Non-pigmented ciliary epithelial cell (primary cell): ENCODE measurements around the gene PCGF2.
"Not testable (repeated sequence)": the region's sequence is repeated elsewhere in the genome, so short reads cannot be mapped to it uniquely, and the experiment has no call there.

Experiments used
- DNase-seq: peaks from one replicate; pipeline ENCODE4 v3.0.0-alpha.2; 2010; ENCODE audit warnings: low read depth

PCGF2 gene

GRCh38 chr17:38748149-38748891 lies at the start of gene PCGF2:
Gene PCGF2 (minus strand): TSS chr17:38748336. CDS start chr17:38740402, 7,934 bp downstream.
- DNase-seq, result peak; percentile 50

- DNase-seq, result no peak
These were observed 49.7 kb upstream of the PCGF2 start for GRCh38 chr17:38797828-38798227.

- no peak for DNase-seq
These were observed 49.0 kb upstream of the PCGF2 start for GRCh38 chr17:38797158-38797490.

GRCh38 chr17:38796451-38797157 lies 48.5 kb upstream of the PCGF2 start:
- no peak for DNase-seq

- DNase-seq, result no peak
These were observed 46.1 kb upstream of the PCGF2 start for GRCh38 chr17:38794221-38794620.

- no peak for DNase-seq
These were observed 43.0 kb upstream of the PCGF2 start for GRCh38 chr17:38791162-38791561.

GRCh38 chr17:38790148-38790707 lies 42.1 kb upstream of the PCGF2 start:
- DNase-seq, result not testable (repeated sequence)

GRCh38 chr17:38789185-38789584 lies 41.0 kb upstream of the PCGF2 start:
- no peak for DNase-seq

- DNase-seq, result not testable (repeated sequence)
These were observed 39.9 kb upstream of the PCGF2 start for GRCh38 chr17:38787999-38788398.

GRCh38 chr17:38786372-38786771 lies 38.2 kb upstream of the PCGF2 start:
- no peak for DNase-seq

- no peak for DNase-seq
These were observed 35.1 kb upstream of the PCGF2 start for GRCh38 chr17:38783227-38783626.

GRCh38 chr17:38779965-38780752 lies 32.0 kb upstream of the PCGF2 start:
- no peak for DNase-seq

- DNase-seq, result no peak
These were observed 29.6 kb upstream of the PCGF2 start for GRCh38 chr17:38777641-38778250.

- DNase-seq, result no peak
These were observed 25.1 kb upstream of the PCGF2 start for GRCh38 chr17:38773258-38773657.

- no peak for DNase-seq
These were observed 20.3 kb upstream of the PCGF2 start for GRCh38 chr17:38768417-38768816.

- DNase-seq, result no peak
These were observed 18.2 kb upstream of the PCGF2 start for GRCh38 chr17:38766341-38766740.

- DNase-seq, result no peak
These were observed 14.1 kb upstream of the PCGF2 start for GRCh38 chr17:38762231-38762630.

- DNase-seq, result no peak
These were observed 13.5 kb upstream of the PCGF2 start for GRCh38 chr17:38761612-38762011.

- DNase-seq, result no peak
These were observed 5.0 kb upstream of the PCGF2 start for GRCh38 chr17:38753071-38753506.

GRCh38 chr17:38752308-38753070 lies 4.4 kb upstream of the PCGF2 start, which contains the start of gene PSMB3:
Gene PSMB3 (plus strand): TSS chr17:38752741. CDS start chr17:38752827, 86 bp downstream.
- DNase-seq, result peak; percentile 99

GRCh38 chr17:38751808-38752307 lies 3.7 kb upstream of the PCGF2 start:
- no peak for DNase-seq
